Body of pancreas (tissue), 4 donors: ENCODE data around the gene FAM13A. TPM values are rescaled to one million over a fixed set of nuclear protein-coding genes. Genes with fewer than 3 reads are reported as not detected.

Experiments
- ATAC-seq: fragments of 150-250 bp; one replicate; pipeline ENCODE4 v1.9.1; 2016
- DNase-seq, 4 donors: peaks; one replicate each; pipeline ENCODE4 v3.0.0-alpha.2; 2019
- H3K27ac ChIP-seq, 4 donors: fragments of 200-600 bp; sonication (generic); 1 replicate in 3 of 4; 2 replicates in 1 of 4; pipeline versions ENCODE4 v1.5.1 to v1.6.1; 2016 to 2019; ENCODE audit warnings: mild to moderate bottlenecking in 1 of 4, mixed read lengths in 1 of 4, moderate library complexity in 1 of 4
- H3K27me3 ChIP-seq, 2 donors: fragments of 200-600 bp; sonication (generic); one replicate each; pipeline ENCODE4 v1.6.0; 2016; ENCODE audit warnings: mild to moderate bottlenecking in 1 of 2
- H3K36me3 ChIP-seq, 2 donors: fragments of 200-600 bp; sonication (generic); replicated peaks in 1 of 2; 2 replicates each; pipeline ENCODE4 v1.5.1; 2016; ENCODE audit warnings: low read depth in 2 of 2; ENCODE audit not compliant: insufficient read depth in 1 of 2
- H3K4me1 ChIP-seq: fragments of 200-600 bp; sonication (generic); one replicate; pipeline ENCODE4 v1.6.0; 2016
- H3K4me3 ChIP-seq, 2 donors: fragments of 200-600 bp; sonication (generic); 1 replicate in 1 of 2; 2 replicates in 1 of 2; pipeline ENCODE4 v1.5.1; 2016 to 2019
- H3K9me3 ChIP-seq, 3 donors: fragments of 200-600 bp; sonication (generic); 1 replicate in 2 of 3; 2 replicates in 1 of 3; pipeline ENCODE4 v1.5.1; 2016
- POLR2A ChIP-seq, 3 donors: fragments of 450-650 bp; IDR thresholded peaks; one replicate each; pipeline ENCODE4 v1.6.1; 2016; ENCODE audit warnings: antibody characterized with exemption in 3 of 3, mild to moderate bottlenecking in 2 of 3
- WGBS, 2 donors: methylation state at CpG; one replicate each; pipeline ENCODE4 v1.1.5; 2017; 5-methylcytosine and 5-hydroxymethylcytosine counted together
- intact Hi-C: fragments of 100-400 bp; cut with DNase I; formaldehyde crosslinking; loops from one replicate; pipeline ENCODE4 v1.15.1; 2023
- total RNA-seq, 2 donors: library from RNA; depleted of rRNA; stranded (reverse); fragments of >200 nt; gene quantifications; one replicate each; pipeline ENCODE4 v1.1.0, GENCODE V29; 2016
- TF ChIP-seq, protein P1 (sequence below), 7 experiments: fragments of 450-650 bp in 4 of 7; fragments of 200-600 bp in 3 of 7; sonication (generic) in 3 of 7; IDR thresholded peaks; one replicate each; pipeline ENCODE4 v1.5.1; 2016 to 2019; ENCODE audit warnings: antibody characterized with exemption in 7 of 7

The FAM13A gene
- total RNA-seq, 2 donors from 2014 or later, result 59.1 to 64.3 TPM

DNA sequence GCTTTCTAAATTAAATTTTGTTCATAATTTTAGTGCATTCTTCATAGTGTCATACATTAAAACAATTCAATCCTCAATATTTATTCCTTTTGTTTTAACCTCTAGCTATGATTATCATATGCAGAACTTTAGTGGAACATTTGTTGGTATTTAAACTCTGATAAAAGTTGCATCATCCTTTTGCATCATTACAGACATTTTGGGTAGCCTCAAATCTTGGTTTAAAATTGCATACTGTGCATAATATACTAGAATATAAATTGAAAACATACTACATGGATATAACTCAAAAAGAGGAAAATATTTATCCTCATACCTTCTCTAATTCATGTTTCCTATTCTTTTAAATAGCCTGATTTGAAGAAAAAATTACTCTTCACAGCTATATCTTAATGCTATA is 262.0 kb downstream of the FAM13A start:
- Histone ChIP-seq H3K9me3 (no peaks in the 10 kb centered on the region), H3K4me1 (peaks cover 19% of the 10 kb centered on the region), H3K36me3 (no peaks in the 10 kb centered on the region), H3K4me3 (no peak overlapping the region), H3K27me3 (no peaks in the 10 kb centered on the region), H3K27ac (no peak overlapping the region)
- intact Hi-C loops, result no loop called here
- DNase-seq (no peak), ATAC-seq (no peak)
- TF ChIP-seq, protein P1, sequence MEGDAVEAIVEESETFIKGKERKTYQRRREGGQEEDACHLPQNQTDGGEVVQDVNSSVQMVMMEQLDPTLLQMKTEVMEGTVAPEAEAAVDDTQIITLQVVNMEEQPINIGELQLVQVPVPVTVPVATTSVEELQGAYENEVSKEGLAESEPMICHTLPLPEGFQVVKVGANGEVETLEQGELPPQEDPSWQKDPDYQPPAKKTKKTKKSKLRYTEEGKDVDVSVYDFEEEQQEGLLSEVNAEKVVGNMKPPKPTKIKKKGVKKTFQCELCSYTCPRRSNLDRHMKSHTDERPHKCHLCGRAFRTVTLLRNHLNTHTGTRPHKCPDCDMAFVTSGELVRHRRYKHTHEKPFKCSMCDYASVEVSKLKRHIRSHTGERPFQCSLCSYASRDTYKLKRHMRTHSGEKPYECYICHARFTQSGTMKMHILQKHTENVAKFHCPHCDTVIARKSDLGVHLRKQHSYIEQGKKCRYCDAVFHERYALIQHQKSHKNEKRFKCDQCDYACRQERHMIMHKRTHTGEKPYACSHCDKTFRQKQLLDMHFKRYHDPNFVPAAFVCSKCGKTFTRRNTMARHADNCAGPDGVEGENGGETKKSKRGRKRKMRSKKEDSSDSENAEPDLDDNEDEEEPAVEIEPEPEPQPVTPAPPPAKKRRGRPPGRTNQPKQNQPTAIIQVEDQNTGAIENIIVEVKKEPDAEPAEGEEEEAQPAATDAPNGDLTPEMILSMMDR (IDR thresholded peaks at IDR 0.05), result no peak
- TF ChIP-seq POLR2A (IDR thresholded peaks at IDR 0.05), result no peak

DNA sequence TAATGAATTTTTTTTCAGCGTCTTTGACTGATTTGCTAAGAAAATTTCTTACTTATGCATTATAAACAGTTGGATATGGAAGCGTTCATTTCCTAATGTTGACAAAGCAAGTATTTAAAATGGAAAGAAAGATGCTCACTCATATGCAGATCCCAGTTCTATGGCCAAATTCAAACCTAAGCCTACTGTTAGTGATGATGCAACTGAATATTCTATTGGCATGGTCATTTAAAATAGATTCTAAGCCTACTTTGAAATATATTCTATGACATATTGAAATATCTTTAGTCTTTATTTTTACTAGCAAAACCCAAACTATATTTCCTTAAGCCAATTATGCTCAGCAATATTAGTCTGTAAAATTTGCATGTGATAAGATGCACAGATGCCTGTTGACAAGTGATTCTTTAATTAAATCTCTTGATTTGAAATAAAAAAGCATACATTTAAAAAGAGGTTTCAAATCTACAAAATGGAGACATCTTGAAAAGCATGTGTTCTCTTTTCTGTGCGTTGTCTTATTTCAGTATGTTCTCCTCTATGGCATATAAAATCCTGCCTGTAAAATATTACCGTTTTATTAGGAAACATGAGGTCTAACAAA is 262.8 kb downstream of the FAM13A start:
- no peaks in the 10 kb centered on the region for H3K27me3 ChIP-seq
- no peak for TF ChIP-seq POLR2A (IDR thresholded peaks at IDR 0.05)
- TF ChIP-seq, protein P1 (IDR thresholded peaks at IDR 0.05), result no peak
- no peak for ATAC-seq
- H3K4me3 ChIP-seq, result no peak overlapping the region
- peaks cover 14% of the 10 kb centered on the region for H3K4me1 ChIP-seq
- H3K27ac ChIP-seq, result no peak overlapping the region
- no peak for DNase-seq
- no peaks in the 10 kb centered on the region for H3K36me3 ChIP-seq
- WGBS, 2 donors, result 95 to 97% methylated on average over 4 of the region's 4 CpGs
- no peaks in the 10 kb centered on the region for H3K9me3 ChIP-seq
- intact Hi-C loops, result no loop called here

DNA sequence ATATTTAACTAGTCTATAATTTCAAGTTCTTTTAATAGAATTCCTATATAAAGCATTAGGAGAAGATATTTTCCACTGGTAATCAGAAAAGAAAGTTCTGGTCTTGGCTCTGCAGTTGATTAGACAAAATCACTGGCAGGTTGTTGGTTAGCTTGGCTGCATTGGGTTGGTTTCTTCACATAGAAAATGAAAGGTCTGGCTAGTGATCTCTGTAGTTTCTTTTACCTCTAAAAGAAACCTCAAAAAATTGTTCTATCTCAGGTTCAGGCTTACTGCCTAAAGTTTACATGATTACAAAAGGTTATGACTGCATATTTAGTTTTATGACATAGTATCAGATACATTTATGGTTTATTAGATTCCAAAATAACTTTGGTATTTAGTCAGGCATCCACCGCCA is 263.5 kb downstream of the FAM13A start:
- TF ChIP-seq, protein P1 (IDR thresholded peaks at IDR 0.05), result no peak
- Histone ChIP-seq H3K9me3 (no peaks in the 10 kb centered on the region), H3K4me1 (peaks cover 12% of the 10 kb centered on the region), H3K27ac (peak overlapping the region in 2 of 4 donors; percentile 34 to 37), H3K4me3 (no peak overlapping the region), H3K36me3 (no peaks in the 10 kb centered on the region), H3K27me3 (no peaks in the 10 kb centered on the region)
- no peak for ATAC-seq
- intact Hi-C loops, result no loop called here
- no peak for DNase-seq
- 90 to 98% methylated on average over 1 of the region's 1 CpG for WGBS, 2 donors

DNA sequence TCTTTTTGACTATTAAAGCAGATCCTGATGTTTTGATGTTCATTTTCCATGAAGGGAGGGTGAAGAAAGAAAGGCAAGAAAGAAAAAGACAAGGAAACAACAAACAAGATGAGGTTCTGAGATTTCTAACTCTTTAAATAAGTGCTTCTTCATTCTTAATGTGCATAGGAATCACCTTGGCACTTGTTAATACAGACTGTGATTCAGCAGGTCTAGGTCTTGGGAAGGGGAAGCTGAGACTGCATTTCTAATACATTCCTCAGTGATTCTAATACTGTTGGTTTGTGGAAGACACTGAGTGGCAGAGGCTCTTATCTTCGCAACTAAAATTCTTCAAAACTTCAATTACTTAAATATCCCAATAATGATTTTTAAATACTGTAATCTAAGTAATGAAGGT is 264.2 kb downstream of the FAM13A start:
- 90 to 96% methylated on average over 1 of the region's 1 CpG for WGBS, 2 donors
- no peak for DNase-seq
- H3K27me3 ChIP-seq, result no peaks in the 10 kb centered on the region
- peak overlapping the region; percentile 13 to 37 (median 25) for H3K27ac ChIP-seq
- no peak overlapping the region for H3K4me3 ChIP-seq
- intact Hi-C loops, result no loop called here
- ATAC-seq, result no peak
- no peaks in the 10 kb centered on the region for H3K36me3 ChIP-seq
- H3K4me1 ChIP-seq, result peaks cover 12% of the 10 kb centered on the region
- TF ChIP-seq, protein P1 (IDR thresholded peaks at IDR 0.05), result no peak
- TF ChIP-seq POLR2A (IDR thresholded peaks at IDR 0.05), result no peak
- no peaks in the 10 kb centered on the region for H3K9me3 ChIP-seq

DNA sequence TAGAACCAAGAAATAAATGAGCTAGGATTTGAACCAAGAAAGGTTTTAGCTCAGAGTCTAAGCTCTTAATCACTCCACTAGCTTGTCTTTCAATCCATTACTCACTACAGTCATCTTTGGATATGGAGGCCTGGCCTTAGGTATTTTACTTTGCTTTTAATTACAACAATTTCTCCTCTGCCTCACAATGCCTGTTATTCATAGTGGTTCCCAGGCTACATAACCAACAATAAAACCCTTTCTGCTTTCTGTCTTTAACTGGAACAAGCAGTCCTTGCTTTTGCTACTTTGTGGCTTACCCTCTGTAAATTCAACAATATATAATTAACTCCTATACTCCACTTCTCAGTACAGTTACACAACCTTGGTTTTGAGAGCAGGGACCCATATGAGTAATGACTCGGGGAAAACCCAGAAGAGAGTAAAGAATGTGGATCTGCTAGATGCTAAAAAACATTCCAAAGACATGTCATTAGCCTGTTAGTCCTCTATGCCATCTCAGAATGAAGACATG is 264.7 kb downstream of the FAM13A start:
- H3K4me3 ChIP-seq, result no peak overlapping the region
- DNase-seq, result no peak
- H3K36me3 ChIP-seq, result peaks cover 0 to under 1% of the 10 kb centered on the region in 2 donors
- H3K27ac ChIP-seq, result peak overlapping the region; percentile 13 to 37 (median 25)
- intact Hi-C loops, result no loop called here
- ATAC-seq, result peak; percentile 69
- H3K4me1 ChIP-seq, result peaks cover 12% of the 10 kb centered on the region
- 40 to 56% methylated on average over 1 of the region's 1 CpG for WGBS, 2 donors
- no peak for TF ChIP-seq POLR2A (IDR thresholded peaks at IDR 0.05)
- TF ChIP-seq, protein P1 (IDR thresholded peaks at IDR 0.05), result no peak
- no peaks in the 10 kb centered on the region for H3K27me3 ChIP-seq
- no peaks in the 10 kb centered on the region for H3K9me3 ChIP-seq
